Fibroblast of peridontal ligament (primary cell): ENCODE measurements around the gene PDE3A.

Source experiments
- DNase-seq: peaks from one replicate; pipeline ENCODE4 v3.0.0-alpha.2; 2010; ENCODE audit errors: extremely low read depth

PDE3A gene

DNA sequence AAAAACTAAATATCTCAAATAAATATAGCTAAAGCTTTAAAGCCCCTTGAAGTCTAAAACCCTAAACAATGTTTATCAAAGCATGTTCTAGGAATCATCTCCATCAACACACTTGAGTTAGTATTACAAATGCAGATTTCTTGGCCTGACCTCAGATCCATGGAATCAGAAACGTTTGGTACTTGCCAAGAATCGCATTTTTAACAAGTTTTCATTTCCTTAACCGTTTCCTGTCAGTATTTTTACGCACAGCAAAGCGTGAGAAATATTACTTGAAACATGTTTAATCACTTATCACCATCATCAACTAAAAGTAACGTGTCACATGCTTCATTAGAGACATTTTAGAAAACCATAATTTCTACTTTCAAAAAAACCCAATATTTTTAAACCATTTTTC is 336.5 kb downstream of the PDE3A start:
- no peak for DNase-seq

- DNase-seq = no peak
Measured at GRCh38 chr12:20711846-20712245, 343.5 kb downstream of the PDE3A start.

DNA sequence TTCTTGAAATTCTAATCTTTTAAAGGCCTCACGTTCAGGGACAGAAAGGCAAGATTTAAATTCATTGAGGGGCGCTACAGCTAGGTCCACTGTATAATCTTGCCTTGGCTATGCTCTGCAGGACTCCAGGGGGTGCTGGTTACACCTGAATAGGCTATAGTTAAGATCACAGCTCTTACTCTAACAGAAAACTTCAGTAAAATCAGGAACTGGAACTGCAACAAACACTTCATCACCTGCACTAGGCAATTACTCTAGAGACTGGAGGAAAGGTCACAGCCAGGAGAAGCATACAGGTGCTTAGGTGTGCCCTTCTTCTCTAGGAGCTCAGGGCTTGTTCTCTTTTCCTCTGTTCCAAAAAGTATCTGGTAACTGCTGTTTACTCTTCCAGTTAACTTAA is 347.7 kb downstream of the PDE3A start:
- no peak for DNase-seq

DNA sequence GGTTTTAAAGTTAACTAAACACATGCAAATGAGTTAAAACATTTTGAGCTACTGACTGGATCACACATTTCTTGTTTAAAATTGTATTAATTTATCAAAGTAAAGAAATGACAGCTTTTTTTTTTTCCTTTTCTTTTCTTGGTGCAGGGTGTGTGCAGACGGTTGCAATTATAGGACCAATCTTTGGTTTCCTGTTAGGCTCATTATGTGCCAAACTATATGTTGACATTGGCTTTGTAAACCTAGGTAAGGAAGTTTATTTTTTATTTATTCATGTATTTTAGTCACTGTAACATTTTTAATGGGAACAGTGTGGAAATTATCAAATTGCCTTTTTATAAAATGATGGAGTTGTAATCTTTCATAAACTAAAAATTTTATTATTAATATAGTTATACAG is 348.6 kb downstream of the PDE3A start:
- DNase-seq = no peak

GRCh38 chr12:20718294-20718693 is 350.0 kb downstream of the PDE3A start:
- no peak for DNase-seq

DNA sequence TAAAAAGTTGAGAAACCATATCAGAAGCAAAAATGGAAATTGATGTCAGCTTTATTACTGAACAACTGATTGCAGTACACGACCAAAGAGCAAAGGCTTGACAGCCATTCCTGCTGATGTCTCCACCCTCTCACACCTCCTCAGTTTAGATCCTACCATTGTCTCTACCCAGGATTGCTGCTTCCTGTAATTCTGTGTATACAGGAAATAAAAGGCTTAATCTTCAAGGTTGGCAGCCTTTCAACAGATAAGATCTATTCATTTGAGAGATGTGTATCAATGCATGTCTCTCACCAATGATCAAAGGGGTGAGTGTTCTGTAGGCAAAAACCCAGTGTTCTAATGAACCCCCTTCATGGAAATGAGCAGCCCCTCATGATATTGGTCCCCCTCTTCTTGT is 353.8 kb downstream of the PDE3A start:
- DNase-seq = no peak

DNA sequence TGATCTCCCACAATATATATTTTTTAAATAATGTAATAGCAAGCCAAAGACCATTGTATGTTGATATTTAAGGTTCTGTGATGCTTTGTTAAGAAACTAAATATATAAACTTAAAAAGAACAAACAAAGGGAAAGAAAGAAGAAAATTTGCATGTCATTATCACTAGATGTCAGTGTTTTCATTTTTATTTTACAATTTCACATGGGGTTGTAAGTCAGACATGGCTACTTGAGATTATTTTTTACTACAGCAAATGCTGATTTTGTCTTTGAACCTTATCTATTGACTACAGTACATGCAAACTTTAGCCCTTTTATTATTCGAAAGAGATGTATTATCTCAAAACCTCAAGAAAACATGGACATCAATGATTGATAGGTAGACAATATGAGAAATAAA is 362.9 kb downstream of the PDE3A start:
- no peak for DNase-seq
